NB4 (cell line): ENCODE results near the gene LRRC26.

Experiments used
- CTCF ChIP-seq: IDR thresholded peaks from one replicate; pipeline ENCODE4 v1.5.1; 2012; ENCODE audit warnings: low read depth, low read length
- MAX ChIP-seq: IDR thresholded peaks from 2 replicates; pipeline ENCODE4 v1.6.1; 2011; ENCODE audit warnings: low read depth, low read length
- MYC ChIP-seq: IDR thresholded peaks from 2 replicates; pipeline ENCODE4 v1.6.1; 2011; ENCODE audit warnings: low read depth, low read length
- POLR2A ChIP-seq: IDR thresholded peaks from 2 replicates; pipeline ENCODE4 v1.6.1; 2011; ENCODE audit warnings: mild to moderate bottlenecking; ENCODE audit not compliant: insufficient read length; ENCODE audit errors: extremely low read depth

DNA sequence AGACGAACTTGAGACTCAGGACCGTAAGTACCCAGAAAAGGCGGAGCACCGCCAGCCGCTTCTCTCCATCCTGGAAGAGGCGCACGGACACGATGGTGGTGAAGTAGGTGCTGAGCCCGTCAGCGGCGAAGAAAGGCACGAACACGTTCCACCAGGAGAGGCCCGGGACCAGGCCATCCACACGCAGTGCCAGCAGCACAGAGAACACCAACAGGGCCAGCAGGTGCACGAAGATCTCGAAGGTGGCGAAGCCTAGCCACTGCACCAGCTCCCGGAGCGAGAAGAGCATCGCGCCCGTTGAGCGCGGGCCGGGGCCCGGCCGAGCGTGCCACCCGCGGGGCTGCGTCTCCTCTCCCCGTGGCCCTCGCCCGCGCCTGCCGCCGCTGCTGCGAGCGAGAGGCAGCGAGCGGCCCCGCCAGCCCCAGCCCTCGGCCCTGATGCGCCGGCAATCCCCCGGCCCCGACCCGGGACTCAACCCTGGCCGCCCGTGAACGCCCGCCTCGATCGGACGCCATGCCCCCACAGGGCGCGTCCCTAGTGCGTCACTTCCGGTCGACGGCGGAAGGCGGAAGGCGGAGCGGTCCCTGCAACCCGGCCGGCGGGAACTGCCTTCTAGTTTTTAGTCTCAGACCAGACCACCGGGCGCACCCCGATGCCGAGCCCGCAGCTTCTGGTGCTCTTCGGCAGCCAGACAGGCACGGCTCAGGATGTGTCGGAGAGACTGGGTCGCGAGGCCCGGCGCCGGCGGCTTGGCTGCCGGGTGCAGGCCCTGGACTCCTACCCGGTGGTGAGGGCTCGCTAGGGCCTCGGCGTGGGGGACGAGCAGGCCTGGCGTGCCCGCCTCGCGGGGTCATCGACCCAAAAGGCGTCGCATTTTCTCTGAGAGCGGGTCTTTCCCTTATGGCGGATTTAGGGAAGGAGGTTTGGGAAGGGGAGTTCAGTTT is 35.5 kb upstream of the LRRC26 start, which contains the start of the genes NDOR1 and TMEM203:
- TF ChIP-seq POLR2A (peak; percentile 43), CTCF (no peak), MYC (peak; percentile 88), MAX (peak; percentile 55; the same call in 1 of the 2 replicates)
